H1 (cell line): ENCODE data around the gene COPS7A. TPM values are rescaled to one million over a fixed set of nuclear protein-coding genes. Genes with fewer than 3 reads are reported as not detected.
A peak's percentile ranks its signal among the peaks of the same experiment; 100 is the strongest.

Experiments
- CTCF ChIA-PET: fragments of 300-600 bp; sonication (Branson Sonifier 250); formaldehyde crosslinking; loops from one replicate; lab custom pipeline; 2021; ENCODE audit not compliant: partially characterized antibody; lab: Charles Lee
- POLR2A ChIA-PET: fragments of 300-600 bp; sonication (Branson Sonifier 250); formaldehyde crosslinking; loops from one replicate; lab custom pipeline; 2021; ENCODE audit warnings: inconsistent platforms; ENCODE audit not compliant: partially characterized antibody; lab: Charles Lee
- DNase-seq, 2 experiments: peaks; one replicate each; pipeline versions ENCODE4 v3.0.0 to v3.0.0-alpha.2; 2010 to 2022; ENCODE audit warnings: low spot score in 2 of 2, low read depth in 1 of 2, mixed read lengths in 1 of 2
- FAIRE-seq: peaks from 2 replicates; lab custom pipeline; 2011; peaks lifted over from hg19 to GRCh38; lab: Jason Lieb, UNC
- H2AFZ ChIP-seq: 2 replicates; pipeline ENCODE4 v1.8.1; 2012; ENCODE audit warnings: low read length, inconsistent platforms
- H2AK5ac ChIP-seq: 2 replicates; pipeline ENCODE4 v1.6.1; 2013; ENCODE audit warnings: low read depth, low read length
- H2BK120ac ChIP-seq: replicated peaks from 2 replicates; pipeline ENCODE3; 2013; ENCODE audit warnings: low read depth, low read length, inconsistent platforms
- H2BK12ac ChIP-seq: 2 replicates; pipeline ENCODE4 v1.6.1; 2013; ENCODE audit warnings: low read depth, low read length
- H2BK15ac ChIP-seq: 2 replicates; pipeline ENCODE4 v1.6.1; 2013; ENCODE audit warnings: low read length
- H2BK20ac ChIP-seq: 2 replicates; pipeline ENCODE4 v1.6.1; 2013; ENCODE audit warnings: low read length
- H2BK5ac ChIP-seq: 2 replicates; pipeline ENCODE4 v1.6.1; 2013; ENCODE audit warnings: low read depth, low read length
- H3K14ac ChIP-seq: 2 replicates; pipeline ENCODE4 v1.6.1; 2013; ENCODE audit warnings: inconsistent platforms; ENCODE audit not compliant: insufficient read length
- H3K18ac ChIP-seq: 2 replicates; pipeline ENCODE4 v1.6.1; 2013; ENCODE audit warnings: low read length; ENCODE audit errors: extremely low read depth
- H3K23ac ChIP-seq: 2 replicates; pipeline ENCODE4 v1.6.1; 2013; ENCODE audit warnings: inconsistent platforms; ENCODE audit not compliant: insufficient read length
- H3K23me2 ChIP-seq: 2 replicates; pipeline ENCODE4 v1.6.1; 2013; ENCODE audit warnings: low read depth, low read length
- H3K27ac ChIP-seq: 2 replicates; pipeline ENCODE4 v1.6.1; 2011; ENCODE audit warnings: low read depth, low read length, inconsistent platforms
- H3K27me3 ChIP-seq, 4 experiments: replicated peaks in 1 of 4; 1 replicate in 1 of 4; 2 replicates in 3 of 4; pipeline versions ENCODE4 v1.6.1 to v1.8.1; 2011 to 2013; ENCODE audit warnings: low read length in 3 of 4, mild to moderate bottlenecking in 3 of 4, inconsistent platforms in 2 of 4, mixed read lengths in 2 of 4, moderate library complexity in 1 of 4; ENCODE audit not compliant: control insufficient read depth in 3 of 4, insufficient read depth in 3 of 4; ENCODE audit errors: extremely low read depth in 1 of 4
- H3K36me3 ChIP-seq, 4 experiments: 2 replicates each; pipeline versions ENCODE4 v1.6.1 to v1.8.1; 2011 to 2013; ENCODE audit warnings: mild to moderate bottlenecking in 4 of 4, low read length in 3 of 4, moderate library complexity in 2 of 4, control low read depth in 1 of 4, inconsistent platforms in 1 of 4; ENCODE audit not compliant: insufficient read depth in 4 of 4, control insufficient read depth in 2 of 4
- H3K4ac ChIP-seq: replicated peaks from 2 replicates; pipeline ENCODE3; 2013; ENCODE audit warnings: low read length, low read depth, mixed read lengths, inconsistent platforms; ENCODE audit not compliant: insufficient read length
- H3K4me1 ChIP-seq, 4 experiments: replicated peaks in 1 of 4; 1 replicate in 1 of 4; 2 replicates in 3 of 4; pipeline versions ENCODE4 v1.6.1 to v1.8.1; 2011 to 2013; ENCODE audit warnings: low read length in 3 of 4, inconsistent platforms in 2 of 4, mixed read lengths in 1 of 4; ENCODE audit not compliant: insufficient read depth in 4 of 4, control insufficient read depth in 3 of 4
- H3K4me2 ChIP-seq, 2 experiments: 2 replicates each; pipeline versions ENCODE4 v1.6.1 to v1.8.1; 2011 to 2013; ENCODE audit warnings: low read depth in 2 of 2, low read length in 2 of 2, control low read depth in 1 of 2, inconsistent platforms in 1 of 2, mild to moderate bottlenecking in 1 of 2; ENCODE audit not compliant: insufficient read depth in 1 of 2
- H3K4me3 ChIP-seq, 4 experiments: fragments of 200-600, 300-600 bp in 1 of 4; sonication (generic), shearing (Covaris generic), sonication (Bioruptor Twin) in 1 of 4; 2 replicates each; pipeline versions ENCODE4 v1.5.1 to v1.8.1; 2011 to 2016; ENCODE audit warnings: low read length in 4 of 4, low read depth in 3 of 4, control low read depth in 2 of 4, inconsistent platforms in 2 of 4, mild to moderate bottlenecking in 2 of 4, mixed read lengths in 1 of 4, moderate library complexity in 1 of 4; ENCODE audit not compliant: insufficient read depth in 2 of 4; ENCODE audit errors: extremely low read depth in 1 of 4
- H3K56ac ChIP-seq: replicated peaks from 2 replicates; pipeline ENCODE3; 2013; ENCODE audit warnings: low read depth, mild to moderate bottlenecking, mixed read lengths, low read length, inconsistent platforms; ENCODE audit not compliant: insufficient read length
- H3K79me1 ChIP-seq: 2 replicates; pipeline ENCODE4 v1.6.1; 2013; ENCODE audit warnings: low read depth, low read length, control low read depth
- H3K79me2 ChIP-seq, 2 experiments: 2 replicates each; pipeline versions ENCODE4 v1.6.1 to v1.8.1; 2012 to 2013; ENCODE audit warnings: low read length in 2 of 2, mild to moderate bottlenecking in 2 of 2, inconsistent platforms in 1 of 2; ENCODE audit not compliant: insufficient read depth in 2 of 2, control insufficient read depth in 1 of 2
- H3K9ac ChIP-seq, 4 experiments: replicated peaks in 1 of 4; 1 replicate in 1 of 4; 2 replicates in 3 of 4; pipeline versions ENCODE4 v1.6.1 to v1.8.1; 2011 to 2013; ENCODE audit warnings: low read depth in 3 of 4, low read length in 3 of 4, control low read depth in 2 of 4, mild to moderate bottlenecking in 2 of 4, moderate library complexity in 2 of 4, inconsistent platforms in 1 of 4; ENCODE audit errors: extremely low read depth in 1 of 4
- H3K9me3 ChIP-seq, 2 experiments: 2 replicates each; pipeline versions ENCODE4 v1.6.1 to v1.8.1; 2012 to 2013; ENCODE audit warnings: mild to moderate bottlenecking in 2 of 2, moderate library complexity in 2 of 2, control low read depth in 1 of 2, inconsistent platforms in 1 of 2, low read depth in 1 of 2, low read length in 1 of 2, mixed read lengths in 1 of 2; ENCODE audit not compliant: insufficient read depth in 2 of 2
- H4K20me1 ChIP-seq, 2 experiments: replicated peaks in 1 of 2; 2 replicates each; pipeline versions ENCODE3 to v1.8.1; 2011 to 2013; ENCODE audit warnings: inconsistent platforms in 2 of 2, low read length in 2 of 2, mild to moderate bottlenecking in 1 of 2; ENCODE audit not compliant: insufficient read depth in 2 of 2, control insufficient read depth in 1 of 2
- H4K5ac ChIP-seq: 2 replicates; pipeline ENCODE4 v1.6.1; 2013; ENCODE audit warnings: low read length, low read depth, mixed read lengths, inconsistent platforms; ENCODE audit not compliant: insufficient read length
- H4K8ac ChIP-seq: 2 replicates; pipeline ENCODE4 v1.8.0; 2013; ENCODE audit warnings: mild to moderate bottlenecking, moderate library complexity, low read length, inconsistent platforms; ENCODE audit not compliant: insufficient read depth; ENCODE audit errors: extremely low read depth
- H4K91ac ChIP-seq: replicated peaks from 2 replicates; pipeline ENCODE3; 2013; ENCODE audit warnings: low read length, mixed read lengths, inconsistent platforms; ENCODE audit not compliant: insufficient read length
- CHD1 ChIP-seq: IDR thresholded peaks from 2 replicates; pipeline ENCODE4 v1.6.1; 2012; ENCODE audit warnings: low read depth, low read length, improper control_type of control experiment
- HDAC2 ChIP-seq, 2 experiments: fragments of 300-600 bp in 1 of 2; sonication (generic) in 1 of 2; IDR thresholded peaks; 2 replicates each; pipeline ENCODE4 v1.6.1; 2011 to 2012; ENCODE audit warnings: low read depth in 2 of 2, low read length in 2 of 2, mild to moderate bottlenecking in 2 of 2, moderate library complexity in 2 of 2, borderline replicate concordance in 1 of 2, inconsistent platforms in 1 of 2
- NANOG ChIP-seq: IDR thresholded peaks from 2 replicates; pipeline ENCODE4 v1.6.1; 2011; ENCODE audit warnings: low read length, low read depth, mild to moderate bottlenecking, inconsistent platforms; ENCODE audit not compliant: insufficient read depth, poor library complexity, severe bottlenecking
- RAD21 ChIP-seq, 2 experiments: IDR thresholded peaks in 1 of 2; conservative IDR thresholded peaks in 1 of 2; 2 replicates each; pipeline ENCODE4 v1.6.1; 2011; ENCODE audit warnings: low read depth in 2 of 2, low read length in 2 of 2, improper control_type of control experiment in 1 of 2, inconsistent platforms in 1 of 2, mild to moderate bottlenecking in 1 of 2, moderate library complexity in 1 of 2
- RXRA ChIP-seq: IDR thresholded peaks from 2 replicates; pipeline ENCODE4 v1.6.1; 2011; ENCODE audit warnings: low read depth, mild to moderate bottlenecking, low read length, moderate library complexity; ENCODE audit not compliant: insufficient read depth
- WGBS, 2 experiments: shearing (Covaris generic) in 1 of 2; methylation state at CpG; one replicate each; pipeline versions ENCODE4 v1.1.6 to v1.1.7; 2013 to 2015; ENCODE audit warnings: low lambda C conversion rate in 2 of 2, mixed read lengths in 2 of 2, inconsistent platforms in 1 of 2, low coverage in 1 of 2, missing lambda C conversion rate in 1 of 2; ENCODE audit not compliant: insufficient replicate concordance in 2 of 2, insufficient coverage in 1 of 2, insufficient read length in 1 of 2; ENCODE audit errors: extremely low coverage in 1 of 2, missing lambda C conversion rate in 1 of 2; 5-methylcytosine and 5-hydroxymethylcytosine counted together
- polyA plus RNA-seq, 7 experiments: library from polyadenylated mRNA; depleted of rRNA in 3 of 7; stranded (reverse) in 5 of 7; unstranded in 2 of 7; fragments of >200 nt in 5 of 7; fragments of 200-250 nt in 2 of 7; gene quantifications; 1 replicate in 5 of 7; 2 replicates in 1 of 7; 4 replicates in 1 of 7; pipeline versions ENCODE4 v1.2.1 to v1.2.3, GENCODE V29; 2011 to 2013; ENCODE audit warnings: missing spikeins in 2 of 7, mixed read lengths in 2 of 7
- total RNA-seq: library from RNA; stranded (reverse); fragmentation: NEBNext Ultra II Directional; extraction: Animal tissue kit (Norgen Biotek cat#: 25700); gene quantifications from 2 replicates; pipeline ENCODE4 v1.2.1, GENCODE V29; 2021
- TF ChIP-seq, protein P1 (sequence below), 3 experiments: IDR thresholded peaks; 1 replicate in 2 of 3; 2 replicates in 1 of 3; pipeline versions ENCODE4 v1.5.1 to v1.6.1; 2011; ENCODE audit warnings: low read length in 3 of 3, mild to moderate bottlenecking in 3 of 3, inconsistent platforms in 2 of 3, low read depth in 1 of 3, moderate library complexity in 1 of 3; ENCODE audit not compliant: insufficient read depth in 1 of 3; ENCODE audit errors: control extremely low read depth in 1 of 3

The COPS7A gene
- total and polyA plus RNA-seq, 2 of the 8 experiments (the other 6 are each of a cell fraction or from before 2014, with no cell fraction given), result 44.5 to 95.9 TPM

DNA sequence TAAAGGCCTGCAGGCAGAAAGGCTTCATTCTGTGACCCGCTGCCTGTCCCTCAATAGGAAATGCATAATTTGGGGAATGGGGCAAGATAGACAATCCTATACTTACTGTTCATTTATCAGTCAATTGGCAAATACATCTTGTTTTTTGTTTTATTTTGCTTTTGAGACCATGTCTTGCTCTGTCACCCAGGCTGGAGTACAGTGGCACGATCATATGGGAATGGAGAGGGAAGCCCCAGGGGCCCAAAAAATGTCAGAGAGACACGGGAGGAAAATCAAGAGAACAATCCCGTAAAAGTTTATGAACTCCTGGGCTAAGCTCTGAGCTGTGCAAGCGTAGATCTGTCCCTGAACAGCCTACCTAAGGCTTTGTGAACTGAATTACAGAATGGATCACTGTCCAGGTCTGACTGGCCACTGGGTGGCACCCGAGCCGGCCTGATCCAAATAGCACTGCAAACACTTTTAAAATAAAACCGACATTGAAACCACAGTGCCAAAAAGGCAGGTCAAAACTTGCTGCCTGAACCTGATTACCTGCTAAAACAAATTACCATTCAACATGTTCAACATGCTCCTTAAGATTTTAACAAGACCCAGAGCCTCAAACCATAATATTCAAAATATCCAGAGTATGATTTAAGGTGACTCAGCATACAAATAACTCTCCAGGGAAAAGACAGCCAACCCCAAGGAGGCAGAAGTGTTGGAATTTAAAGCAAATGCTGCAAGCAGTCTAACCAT lies 11.8 kb downstream of the COPS7A start:
- H2AFZ ChIP-seq, result no peak overlapping the region
- no peaks in the 10 kb centered on the region for H4K20me1 ChIP-seq
- H3K4ac ChIP-seq, result no peak overlapping the region
- no peak overlapping the region for H3K4me2 ChIP-seq
- H3K18ac ChIP-seq, result no peak overlapping the region; the same call in 1 of the 2 replicates
- ChIA-PET POLR2A (interaction anchor here (1.1 to 2.5 kb wide), 2 partner anchors 11 to 18 kb away, joined by 4 to 11 read pairs; partner anchors contain the start of gene MLF2), CTCF (interaction anchor here (0.6 to 3.0 kb wide), 16 partner anchors 9 to 1289 kb away, joined by 3 to 22 read pairs (median 4); partner anchors contain the start of genes COPS7A and MLF2)
- H2AK5ac ChIP-seq, result no peak overlapping the region
- H2BK12ac ChIP-seq, result no peak overlapping the region
- H4K5ac ChIP-seq, result no peak overlapping the region
- H3K79me2 ChIP-seq, result no peaks in the 10 kb centered on the region
- no peak overlapping the region for H2BK15ac ChIP-seq
- H4K91ac ChIP-seq, result no peak overlapping the region
- H2BK120ac ChIP-seq, result no peak overlapping the region
- no peaks in the 10 kb centered on the region for H3K23me2 ChIP-seq
- H3K23ac ChIP-seq, result no peak overlapping the region
- FAIRE-seq (peak; percentile 88), DNase-seq (peak in 1 of 2 experiments; percentile 62)
- H3K9ac ChIP-seq, result no peak overlapping the region
- no peak overlapping the region for H3K4me3 ChIP-seq
- H3K4me1 ChIP-seq, result peaks cover 0 to 5% (median 0%) of the 10 kb centered on the region in 4 experiments; a peak in 1 of 7 replicates
- no peaks in the 10 kb centered on the region for H3K79me1 ChIP-seq
- WGBS, 2 experiments, result 60% methylated on average over 8 of the region's 8 CpGs; no CpG with 5 or more reads in 1 of the 2 experiments
- H3K27me3 ChIP-seq, result no peaks in the 10 kb centered on the region
- H2BK5ac ChIP-seq, result no peak overlapping the region
- peaks cover 0 to 13% (median 9%) of the 10 kb centered on the region in 4 experiments; a peak in 5 of 8 replicates for H3K36me3 ChIP-seq
- H3K56ac ChIP-seq, result no peak overlapping the region
- no peak overlapping the region for H3K27ac ChIP-seq
- no peak overlapping the region for H3K14ac ChIP-seq
- no peak overlapping the region for H2BK20ac ChIP-seq
- TF ChIP-seq NANOG, result no peak
- no peak for TF ChIP-seq RXRA
- TF ChIP-seq, protein P1, sequence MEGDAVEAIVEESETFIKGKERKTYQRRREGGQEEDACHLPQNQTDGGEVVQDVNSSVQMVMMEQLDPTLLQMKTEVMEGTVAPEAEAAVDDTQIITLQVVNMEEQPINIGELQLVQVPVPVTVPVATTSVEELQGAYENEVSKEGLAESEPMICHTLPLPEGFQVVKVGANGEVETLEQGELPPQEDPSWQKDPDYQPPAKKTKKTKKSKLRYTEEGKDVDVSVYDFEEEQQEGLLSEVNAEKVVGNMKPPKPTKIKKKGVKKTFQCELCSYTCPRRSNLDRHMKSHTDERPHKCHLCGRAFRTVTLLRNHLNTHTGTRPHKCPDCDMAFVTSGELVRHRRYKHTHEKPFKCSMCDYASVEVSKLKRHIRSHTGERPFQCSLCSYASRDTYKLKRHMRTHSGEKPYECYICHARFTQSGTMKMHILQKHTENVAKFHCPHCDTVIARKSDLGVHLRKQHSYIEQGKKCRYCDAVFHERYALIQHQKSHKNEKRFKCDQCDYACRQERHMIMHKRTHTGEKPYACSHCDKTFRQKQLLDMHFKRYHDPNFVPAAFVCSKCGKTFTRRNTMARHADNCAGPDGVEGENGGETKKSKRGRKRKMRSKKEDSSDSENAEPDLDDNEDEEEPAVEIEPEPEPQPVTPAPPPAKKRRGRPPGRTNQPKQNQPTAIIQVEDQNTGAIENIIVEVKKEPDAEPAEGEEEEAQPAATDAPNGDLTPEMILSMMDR (IDR thresholded peaks at IDR 0.05; ENCODE audit: control extremely low read depth in 1 of 3, insufficient read depth in 1 of 3, low read depth in 1 of 3, low read length in 3 of 3), result peak; percentile 62 to 63 (median 63)
- TF ChIP-seq HDAC2 (IDR thresholded peaks at IDR 0.05; ENCODE audit: borderline replicate concordance in 1 of 2, low read depth in 2 of 2, low read length in 2 of 2), result no peak
- TF ChIP-seq CHD1, result no peak
- TF ChIP-seq RAD21 (IDR thresholded peaks at IDR 0.05 in 1 of 2, conservative IDR thresholded peaks at IDR 0.05 in 1 of 2; ENCODE audit: low read depth in 2 of 2, low read length in 2 of 2), result peak; percentile 62 to 73
- H4K8ac ChIP-seq, result no peak overlapping the region
- no peaks in the 10 kb centered on the region for H3K9me3 ChIP-seq
